SK-N-SH (cell line): Measurements from ENCODE around the gene TARBP1. TPM values are rescaled to one million over a fixed set of nuclear protein-coding genes. Genes with fewer than 3 reads are reported as not detected.

Experiments
- CTCF ChIA-PET: fragments of 300-600, 350-600 bp; formaldehyde crosslinking; extraction: SDS; loops from one replicate; lab custom pipeline; 2021; lab: Yijun Ruan, JAX
- POLR2A ChIA-PET: fragments of 350-600 bp; sonication (Branson Sonifier 250); formaldehyde crosslinking; extraction: SDS; loops from one replicate; lab custom pipeline; 2020; ENCODE audit warnings: antibody characterized with exemption, inconsistent platforms; lab: Yijun Ruan, JAX
- DNase-seq: peaks from one replicate; pipeline ENCODE4 v3.0.0; 2012
- H2AFZ ChIP-seq: fragments of 200-600 bp; sonication (generic); 2 replicates; pipeline ENCODE4 v1.8.1; 2016; ENCODE audit warnings: antibody characterized with exemption, mild to moderate bottlenecking, low read depth
- H3F3A ChIP-seq: fragments of 200-600 bp; sonication (generic); replicated peaks from 2 replicates; pipeline ENCODE3; 2016; ENCODE audit warnings: antibody characterized with exemption, mild to moderate bottlenecking; ENCODE audit not compliant: insufficient read depth
- H3K27ac ChIP-seq, 2 experiments: fragments of 200-500 bp in 1 of 2; fragments of 200-600 bp in 1 of 2; sonication (Bioruptor generic) in 1 of 2; sonication (generic), shearing (Covaris generic) in 1 of 2; 2 replicates each; pipeline versions ENCODE4 v1.5.1 to v1.6.1; 2014 to 2016; ENCODE audit warnings: low read depth in 2 of 2, inconsistent platforms in 1 of 2, low read length in 1 of 2, mild to moderate bottlenecking in 1 of 2, mixed read lengths in 1 of 2
- H3K27me3 ChIP-seq: fragments of 200-600 bp; sonication (generic), shearing (Covaris generic); 2 replicates; pipeline ENCODE4 v1.6.1; 2016; ENCODE audit warnings: mixed run types; ENCODE audit not compliant: insufficient read depth
- H3K36me3 ChIP-seq, 2 experiments: fragments of 200-500 bp in 1 of 2; fragments of 200-600 bp in 1 of 2; sonication (Bioruptor generic) in 1 of 2; sonication (generic) in 1 of 2; replicated peaks in 1 of 2; 2 replicates each; pipeline versions ENCODE3 to v1.5.1; 2014 to 2016; ENCODE audit warnings: low read length in 1 of 2, mild to moderate bottlenecking in 1 of 2; ENCODE audit not compliant: insufficient read depth in 2 of 2, control insufficient read depth in 1 of 2
- H3K4me1 ChIP-seq, 2 experiments: fragments of 200-500 bp in 1 of 2; fragments of 200-600 bp in 1 of 2; sonication (Bioruptor generic) in 1 of 2; sonication (generic), shearing (Covaris generic) in 1 of 2; 2 replicates each; pipeline versions ENCODE4 v1.5.1 to v1.6.1; 2014 to 2016; ENCODE audit warnings: low read depth in 1 of 2, low read length in 1 of 2, mixed run types in 1 of 2; ENCODE audit not compliant: insufficient read depth in 2 of 2, control insufficient read depth in 1 of 2
- H3K4me2 ChIP-seq: fragments of 200-600 bp; sonication (generic), shearing (Covaris generic); 2 replicates; pipeline ENCODE4 v1.6.1; 2017; ENCODE audit warnings: mixed run types
- H3K4me3 ChIP-seq, 2 experiments: fragments of 200-500 bp in 1 of 2; fragments of 200-600 bp in 1 of 2; sonication (Bioruptor generic) in 1 of 2; sonication (generic), shearing (Covaris generic) in 1 of 2; 2 replicates each; pipeline versions ENCODE4 v1.5.1 to v1.8.1; 2014 to 2016; ENCODE audit warnings: low read depth in 2 of 2, inconsistent platforms in 1 of 2, low read length in 1 of 2, mild to moderate bottlenecking in 1 of 2, mixed read lengths in 1 of 2, moderate library complexity in 1 of 2
- H3K79me2 ChIP-seq: fragments of 200-600 bp; sonication (generic); 2 replicates; pipeline ENCODE4 v1.8.1; 2017; ENCODE audit warnings: mild to moderate bottlenecking; ENCODE audit not compliant: insufficient read depth
- H3K9ac ChIP-seq: fragments of 200-600 bp; sonication (generic); 2 replicates; pipeline ENCODE4 v1.6.1; 2017; ENCODE audit warnings: mixed run types
- H3K9me2 ChIP-seq: fragments of 200-600 bp; sonication (generic); 2 replicates; pipeline ENCODE4 v1.6.1; 2017; ENCODE audit warnings: mixed run types
- H3K9me3 ChIP-seq: fragments of 200-600 bp; sonication (generic); 2 replicates; pipeline ENCODE4 v1.6.1; 2017; ENCODE audit warnings: mixed run types, mild to moderate bottlenecking, moderate library complexity
- H4K20me1 ChIP-seq: fragments of 200-600 bp; sonication (generic); 2 replicates; pipeline ENCODE4 v1.6.1; 2017; ENCODE audit warnings: mild to moderate bottlenecking, mixed run types; ENCODE audit not compliant: insufficient read depth
- CHD2 ChIP-seq: fragments of 150-350 bp; IDR thresholded peaks from 2 replicates; pipeline ENCODE4 v1.6.1; 2018; ENCODE audit warnings: low read length; ENCODE audit not compliant: partially characterized antibody
- EZH2phosphoT487 ChIP-seq: fragments of 200-600 bp; sonication (generic); IDR thresholded peaks from 2 replicates; pipeline ENCODE4 v1.6.1; 2017; ENCODE audit warnings: low read depth, mixed run types, mild to moderate bottlenecking, antibody characterized with exemption, moderate library complexity, borderline replicate concordance
- FOXJ3 ChIP-seq: sonication (generic); formaldehyde crosslinking; IDR thresholded peaks from 2 replicates; pipeline ENCODE4 v1.5.1; 2020; ENCODE audit warnings: mild to moderate bottlenecking, missing genetic modification reagents
- FOXM1 ChIP-seq: IDR thresholded peaks from 2 replicates; pipeline ENCODE4 v1.4.0; 2012; ENCODE audit warnings: low read depth, mild to moderate bottlenecking
- GABPA ChIP-seq: IDR thresholded peaks from 2 replicates; pipeline ENCODE4 v1.4.0; 2012; ENCODE audit warnings: low read depth, mild to moderate bottlenecking
- GATA2 ChIP-seq: sonication (generic); formaldehyde crosslinking; IDR thresholded peaks from 2 replicates; pipeline ENCODE4 v1.5.0; 2020; ENCODE audit warnings: mild to moderate bottlenecking, missing genetic modification reagents
- MXI1 ChIP-seq: IDR thresholded peaks from 2 replicates; pipeline ENCODE4 v1.6.1; 2012; ENCODE audit warnings: mild to moderate bottlenecking, low read depth, low read length, improper control_type of control experiment
- POLR2AphosphoS5 ChIP-seq: IDR thresholded peaks from 2 replicates; pipeline ENCODE4 v1.6.1; 2012; ENCODE audit warnings: low read depth, low read length
- SMC3 ChIP-seq: IDR thresholded peaks from 2 replicates; pipeline ENCODE4 v1.6.1; 2012; ENCODE audit warnings: low read depth, low read length, improper control_type of control experiment
- TCF12 ChIP-seq: IDR thresholded peaks from 2 replicates; pipeline ENCODE4 v1.4.0; 2012
- WGBS: methylation state at CpG from one replicate; pipeline ENCODE4 v1.1.6; 2017; ENCODE audit warnings: low lambda C conversion rate; 5-methylcytosine and 5-hydroxymethylcytosine counted together
- polyA plus RNA-seq, 3 experiments: library from polyadenylated mRNA; depleted of rRNA; stranded (reverse); fragments of >200 nt; gene quantifications; 2 replicates each; pipeline ENCODE4 v1.2.3, GENCODE V29; 2012
- TF ChIP-seq, protein P1 (sequence below): IDR thresholded peaks from 2 replicates; pipeline ENCODE4 v1.6.1; 2012; ENCODE audit warnings: mild to moderate bottlenecking, low read depth, low read length, moderate library complexity
- TF ChIP-seq, protein P2 (sequence below): IDR thresholded peaks from 2 replicates; pipeline ENCODE4; 2012
- TF ChIP-seq, protein P3 (sequence below): IDR thresholded peaks from 2 replicates; pipeline ENCODE4 v1.4.0; 2012; ENCODE audit warnings: low read depth
- TF ChIP-seq, protein P4 (sequence below): IDR thresholded peaks from 2 replicates; pipeline ENCODE4 v1.4.0; 2012; ENCODE audit warnings: low read depth, borderline replicate concordance
- TF ChIP-seq, protein P5 (sequence below): fragments of 200-600 bp; sonication (generic); IDR thresholded peaks from 2 replicates; pipeline ENCODE4 v1.6.1; 2017; ENCODE audit warnings: antibody characterized with exemption, mild to moderate bottlenecking, moderate library complexity
- TF ChIP-seq, protein P6 (sequence below): fragments of 150-350 bp; IDR thresholded peaks from 2 replicates; pipeline ENCODE4 v1.6.1; 2017; ENCODE audit warnings: antibody characterized with exemption, low read length, low read depth, borderline replicate concordance

The TARBP1 gene
- polyA plus RNA-seq, 1 of the 3 experiments (the other 2 are of a cell fraction), result 33.0 TPM

DNA sequence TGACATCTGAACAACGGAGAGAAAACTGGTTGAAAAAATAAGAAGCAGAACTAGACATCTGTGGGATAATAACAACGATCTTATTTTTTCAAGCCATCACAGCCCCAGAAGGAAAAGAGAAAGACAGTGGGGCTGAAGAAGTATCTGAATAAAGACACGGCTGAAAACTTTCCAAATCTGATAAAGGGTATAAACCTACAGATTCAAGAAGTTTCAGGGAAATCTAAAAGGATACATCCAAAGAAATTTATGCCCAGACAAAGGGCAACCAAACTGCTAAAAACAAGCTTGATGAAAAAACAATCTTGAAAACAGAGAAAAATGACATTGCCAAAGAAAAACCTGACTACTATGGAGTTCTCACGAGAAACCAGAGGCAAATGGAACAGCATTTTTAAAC is 40.4 kb downstream of the TARBP1 start:
- Histone ChIP-seq H3K9me2 (no peaks in the 10 kb centered on the region), H3K4me1 (peaks cover 0 to 29% of the 10 kb centered on the region in 2 experiments; a peak in 2 of 4 replicates), H3K36me3 (peaks cover 22 to 37% of the 10 kb centered on the region in 2 experiments), H3K27ac (peak overlapping the region in 1 of 2 experiments; percentile 92; a peak in 1 of 4 replicates), H3K9me3 (peaks cover 16% of the 10 kb centered on the region; the same call in 1 of the 2 replicates), H3K4me3 (no peak overlapping the region), H3F3A (peaks cover 15% of the 10 kb centered on the region), H3K9ac (no peak overlapping the region), H3K27me3 (no peaks in the 10 kb centered on the region), H3K4me2 (no peak overlapping the region), H2AFZ (no peak overlapping the region), H3K79me2 (no peaks in the 10 kb centered on the region; the same call in 1 of the 2 replicates), H4K20me1 (no peaks in the 10 kb centered on the region)
- no peak for DNase-seq
- TF ChIP-seq CHD2 (no peak), GABPA (no peak), POLR2AphosphoS5 (no peak), SMC3 (no peak), TCF12 (no peak), FOXJ3 (CRISPR knock-in tag) (no peak), MXI1 (no peak), GATA2 (CRISPR knock-in tag) (no peak), FOXM1 (no peak), EZH2phosphoT487 (no peak)
- TF ChIP-seq, protein P1, sequence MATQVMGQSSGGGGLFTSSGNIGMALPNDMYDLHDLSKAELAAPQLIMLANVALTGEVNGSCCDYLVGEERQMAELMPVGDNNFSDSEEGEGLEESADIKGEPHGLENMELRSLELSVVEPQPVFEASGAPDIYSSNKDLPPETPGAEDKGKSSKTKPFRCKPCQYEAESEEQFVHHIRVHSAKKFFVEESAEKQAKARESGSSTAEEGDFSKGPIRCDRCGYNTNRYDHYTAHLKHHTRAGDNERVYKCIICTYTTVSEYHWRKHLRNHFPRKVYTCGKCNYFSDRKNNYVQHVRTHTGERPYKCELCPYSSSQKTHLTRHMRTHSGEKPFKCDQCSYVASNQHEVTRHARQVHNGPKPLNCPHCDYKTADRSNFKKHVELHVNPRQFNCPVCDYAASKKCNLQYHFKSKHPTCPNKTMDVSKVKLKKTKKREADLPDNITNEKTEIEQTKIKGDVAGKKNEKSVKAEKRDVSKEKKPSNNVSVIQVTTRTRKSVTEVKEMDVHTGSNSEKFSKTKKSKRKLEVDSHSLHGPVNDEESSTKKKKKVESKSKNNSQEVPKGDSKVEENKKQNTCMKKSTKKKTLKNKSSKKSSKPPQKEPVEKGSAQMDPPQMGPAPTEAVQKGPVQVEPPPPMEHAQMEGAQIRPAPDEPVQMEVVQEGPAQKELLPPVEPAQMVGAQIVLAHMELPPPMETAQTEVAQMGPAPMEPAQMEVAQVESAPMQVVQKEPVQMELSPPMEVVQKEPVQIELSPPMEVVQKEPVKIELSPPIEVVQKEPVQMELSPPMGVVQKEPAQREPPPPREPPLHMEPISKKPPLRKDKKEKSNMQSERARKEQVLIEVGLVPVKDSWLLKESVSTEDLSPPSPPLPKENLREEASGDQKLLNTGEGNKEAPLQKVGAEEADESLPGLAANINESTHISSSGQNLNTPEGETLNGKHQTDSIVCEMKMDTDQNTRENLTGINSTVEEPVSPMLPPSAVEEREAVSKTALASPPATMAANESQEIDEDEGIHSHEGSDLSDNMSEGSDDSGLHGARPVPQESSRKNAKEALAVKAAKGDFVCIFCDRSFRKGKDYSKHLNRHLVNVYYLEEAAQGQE, result no peak
- TF ChIP-seq, protein P2, sequence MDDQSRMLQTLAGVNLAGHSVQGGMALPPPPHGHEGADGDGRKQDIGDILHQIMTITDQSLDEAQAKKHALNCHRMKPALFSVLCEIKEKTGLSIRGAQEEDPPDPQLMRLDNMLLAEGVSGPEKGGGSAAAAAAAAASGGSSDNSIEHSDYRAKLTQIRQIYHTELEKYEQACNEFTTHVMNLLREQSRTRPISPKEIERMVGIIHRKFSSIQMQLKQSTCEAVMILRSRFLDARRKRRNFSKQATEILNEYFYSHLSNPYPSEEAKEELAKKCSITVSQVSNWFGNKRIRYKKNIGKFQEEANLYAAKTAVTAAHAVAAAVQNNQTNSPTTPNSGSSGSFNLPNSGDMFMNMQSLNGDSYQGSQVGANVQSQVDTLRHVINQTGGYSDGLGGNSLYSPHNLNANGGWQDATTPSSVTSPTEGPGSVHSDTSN, result no peak
- TF ChIP-seq, protein P3, sequence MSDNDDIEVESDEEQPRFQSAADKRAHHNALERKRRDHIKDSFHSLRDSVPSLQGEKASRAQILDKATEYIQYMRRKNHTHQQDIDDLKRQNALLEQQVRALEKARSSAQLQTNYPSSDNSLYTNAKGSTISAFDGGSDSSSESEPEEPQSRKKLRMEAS, result no peak
- TF ChIP-seq, protein P4, sequence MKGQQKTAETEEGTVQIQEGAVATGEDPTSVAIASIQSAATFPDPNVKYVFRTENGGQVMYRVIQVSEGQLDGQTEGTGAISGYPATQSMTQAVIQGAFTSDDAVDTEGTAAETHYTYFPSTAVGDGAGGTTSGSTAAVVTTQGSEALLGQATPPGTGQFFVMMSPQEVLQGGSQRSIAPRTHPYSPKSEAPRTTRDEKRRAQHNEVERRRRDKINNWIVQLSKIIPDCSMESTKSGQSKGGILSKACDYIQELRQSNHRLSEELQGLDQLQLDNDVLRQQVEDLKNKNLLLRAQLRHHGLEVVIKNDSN, result no peak
- TF ChIP-seq, protein P5, sequence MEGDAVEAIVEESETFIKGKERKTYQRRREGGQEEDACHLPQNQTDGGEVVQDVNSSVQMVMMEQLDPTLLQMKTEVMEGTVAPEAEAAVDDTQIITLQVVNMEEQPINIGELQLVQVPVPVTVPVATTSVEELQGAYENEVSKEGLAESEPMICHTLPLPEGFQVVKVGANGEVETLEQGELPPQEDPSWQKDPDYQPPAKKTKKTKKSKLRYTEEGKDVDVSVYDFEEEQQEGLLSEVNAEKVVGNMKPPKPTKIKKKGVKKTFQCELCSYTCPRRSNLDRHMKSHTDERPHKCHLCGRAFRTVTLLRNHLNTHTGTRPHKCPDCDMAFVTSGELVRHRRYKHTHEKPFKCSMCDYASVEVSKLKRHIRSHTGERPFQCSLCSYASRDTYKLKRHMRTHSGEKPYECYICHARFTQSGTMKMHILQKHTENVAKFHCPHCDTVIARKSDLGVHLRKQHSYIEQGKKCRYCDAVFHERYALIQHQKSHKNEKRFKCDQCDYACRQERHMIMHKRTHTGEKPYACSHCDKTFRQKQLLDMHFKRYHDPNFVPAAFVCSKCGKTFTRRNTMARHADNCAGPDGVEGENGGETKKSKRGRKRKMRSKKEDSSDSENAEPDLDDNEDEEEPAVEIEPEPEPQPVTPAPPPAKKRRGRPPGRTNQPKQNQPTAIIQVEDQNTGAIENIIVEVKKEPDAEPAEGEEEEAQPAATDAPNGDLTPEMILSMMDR, result no peak
- TF ChIP-seq, protein P6, sequence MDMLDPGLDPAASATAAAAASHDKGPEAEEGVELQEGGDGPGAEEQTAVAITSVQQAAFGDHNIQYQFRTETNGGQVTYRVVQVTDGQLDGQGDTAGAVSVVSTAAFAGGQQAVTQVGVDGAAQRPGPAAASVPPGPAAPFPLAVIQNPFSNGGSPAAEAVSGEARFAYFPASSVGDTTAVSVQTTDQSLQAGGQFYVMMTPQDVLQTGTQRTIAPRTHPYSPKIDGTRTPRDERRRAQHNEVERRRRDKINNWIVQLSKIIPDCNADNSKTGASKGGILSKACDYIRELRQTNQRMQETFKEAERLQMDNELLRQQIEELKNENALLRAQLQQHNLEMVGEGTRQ, result no peak
- 96% methylated on average over 4 of the region's 4 CpGs for WGBS
- CTCF ChIA-PET, result no interaction called here
- POLR2A ChIA-PET, result interaction anchor here (0.9 kb wide), 1 partner anchor 65 kb away, joined by 3 read pairs; the partner anchor contains the start of gene COA6
